HG03103 (cell line): ENCODE measurements around the gene GLIS1.

Experiments used
- ATAC-seq: cut with Tn5 transposase; IDR thresholded peaks from one replicate; pipeline ENCODE4 v1.9.1; 2021; ENCODE audit warnings: low read depth; ENCODE audit not compliant: unreplicated experiment

GLIS1 gene

GRCh38 chr1:53502641-53503432 is 236.1 kb downstream of the GLIS1 start:
- no peak for ATAC-seq

- ATAC-seq: no peak
Measured at GRCh38 chr1:53501065-53502005, 237.6 kb downstream of the GLIS1 start.

- ATAC-seq: no peak
Measured at GRCh38 chr1:53500204-53501064, 238.5 kb downstream of the GLIS1 start.

- ATAC-seq: no peak
Measured at GRCh38 chr1:53499257-53500203, 239.4 kb downstream of the GLIS1 start.

- no peak for ATAC-seq
Measured at GRCh38 chr1:53498555-53499131, 240.3 kb downstream of the GLIS1 start.

- ATAC-seq: no peak
Measured at GRCh38 chr1:53495633-53496345, 243.2 kb downstream of the GLIS1 start.

- no peak for ATAC-seq
Measured at GRCh38 chr1:53490351-53490750, 248.6 kb downstream of the GLIS1 start.

- no peak for ATAC-seq
Measured at GRCh38 chr1:53486395-53487026, 252.5 kb downstream of the GLIS1 start.

- no peak for ATAC-seq
Measured at GRCh38 chr1:53485478-53486394, 253.2 kb downstream of the GLIS1 start.

GRCh38 chr1:53484705-53485477 is 254.1 kb downstream of the GLIS1 start:
- no peak for ATAC-seq

- no peak for ATAC-seq
Measured at GRCh38 chr1:53483656-53484055, 255.3 kb downstream of the GLIS1 start.

GRCh38 chr1:53483170-53483569 is 255.8 kb downstream of the GLIS1 start:
- ATAC-seq: no peak

GRCh38 chr1:53482441-53483153 is 256.4 kb downstream of the GLIS1 start:
- ATAC-seq: no peak

GRCh38 chr1:53481456-53481855 is 257.5 kb downstream of the GLIS1 start:
- no peak for ATAC-seq

- no peak for ATAC-seq
Measured at GRCh38 chr1:53480678-53481077, 258.3 kb downstream of the GLIS1 start.

- no peak for ATAC-seq
Measured at GRCh38 chr1:53478502-53478818, 260.5 kb downstream of the GLIS1 start.
